GM23338 (cell line): ENCODE results near the gene SYT9. TPM values are rescaled to one million over a fixed set of nuclear protein-coding genes. Genes with fewer than 3 reads are reported as not detected.

Experiments
- ATAC-seq: fragments of 200-7000 bp; cut with Tn5 transposase; 3 replicates; pipeline ENCODE4 v1.9.1; 2020
- DNase-seq: peaks from one replicate; pipeline ENCODE4 v3.0.0-alpha.2; 2015; ENCODE audit warnings: low spot score
- H2AFZ ChIP-seq: fragments of 200-600 bp; sonication (generic); 2 replicates; pipeline ENCODE4 v1.8.0; 2016; ENCODE audit warnings: antibody characterized with exemption, mild to moderate bottlenecking, moderate library complexity
- H3F3A ChIP-seq: fragments of 200-600 bp; sonication (generic); replicated peaks from 2 replicates; pipeline ENCODE4 v1.8.0; 2017; ENCODE audit warnings: antibody characterized with exemption, mixed run types, low read depth
- H3K27ac ChIP-seq: fragments of 200-600 bp; sonication (generic); 2 replicates; pipeline ENCODE4 v1.6.1; 2016; ENCODE audit warnings: low read depth
- H3K27me3 ChIP-seq: fragments of 200-600 bp; sonication (generic); 2 replicates; pipeline ENCODE4 v1.8.0; 2016; ENCODE audit warnings: mild to moderate bottlenecking, mixed run types, moderate library complexity; ENCODE audit not compliant: insufficient read depth
- H3K36me3 ChIP-seq: fragments of 200-600 bp; sonication (generic); 2 replicates; pipeline ENCODE4 v1.8.0; 2016; ENCODE audit warnings: mild to moderate bottlenecking; ENCODE audit not compliant: insufficient read depth
- H3K4me1 ChIP-seq: fragments of 200-600 bp; sonication (generic); 2 replicates; pipeline ENCODE4 v1.8.0; 2016; ENCODE audit warnings: mild to moderate bottlenecking, moderate library complexity; ENCODE audit not compliant: insufficient read depth
- H3K4me2 ChIP-seq: fragments of 200-600 bp; sonication (generic); 2 replicates; pipeline ENCODE4 v1.7.1; 2017; ENCODE audit warnings: mixed run types
- H3K4me3 ChIP-seq: fragments of 200-600 bp; sonication (generic); 2 replicates; pipeline ENCODE4 v1.6.1; 2016; ENCODE audit warnings: mixed run types
- H3K79me2 ChIP-seq: fragments of 200-600 bp; sonication (generic); replicated peaks from 2 replicates; pipeline ENCODE4 v1.8.0; 2017; ENCODE audit warnings: mild to moderate bottlenecking; ENCODE audit not compliant: insufficient read depth
- H3K9me2 ChIP-seq: fragments of 200-600 bp; sonication (generic); 2 replicates; pipeline ENCODE4 v1.8.0; 2017; ENCODE audit not compliant: insufficient read depth
- H4K20me1 ChIP-seq: fragments of 200-600 bp; sonication (generic); replicated peaks from 2 replicates; pipeline ENCODE4 v1.8.0; 2017; ENCODE audit warnings: mild to moderate bottlenecking; ENCODE audit not compliant: insufficient read depth
- H3K27ac Mint-ChIP-seq: 2 replicates; pipeline ENCODE4 v1.8.0; 2020; ENCODE audit warnings: inconsistent platforms, mild to moderate bottlenecking, moderate library complexity, mixed read lengths
- H3K27me3 Mint-ChIP-seq: 3 replicates; pipeline ENCODE4 v1.8.0; 2022; ENCODE audit warnings: low read depth, mild to moderate bottlenecking, moderate library complexity, mixed read lengths, inconsistent platforms; ENCODE audit not compliant: insufficient read depth, poor library complexity
- H3K36me3 Mint-ChIP-seq: 3 replicates; pipeline ENCODE4 v1.8.0; 2021; ENCODE audit warnings: low read depth, mild to moderate bottlenecking, inconsistent platforms, moderate library complexity, mixed read lengths
- H3K4me1 Mint-ChIP-seq: 3 replicates; pipeline ENCODE4 v1.8.0; 2020; ENCODE audit warnings: mild to moderate bottlenecking, inconsistent platforms, mixed read lengths
- H3K4me3 Mint-ChIP-seq: 3 replicates; pipeline ENCODE4 v1.8.0; 2021; ENCODE audit warnings: moderate library complexity, mild to moderate bottlenecking, inconsistent platforms, mixed read lengths
- H3K9me3 Mint-ChIP-seq: 3 replicates; pipeline ENCODE4 v1.8.0; 2020; ENCODE audit warnings: moderate library complexity, mild to moderate bottlenecking, inconsistent platforms, mixed read lengths
- CREB1 ChIP-seq: fragments of 250-450 bp; sonication (Bioruptor Pico); IDR thresholded peaks from 2 replicates; pipeline ENCODE4 v1.5.0; 2020; ENCODE audit warnings: low read depth, mild to moderate bottlenecking, moderate library complexity
- EZH2 ChIP-seq: fragments of 200-600 bp; sonication (generic); IDR thresholded peaks from one replicate; pipeline ENCODE4 v1.8.0; 2017; ENCODE audit warnings: antibody characterized with exemption, mild to moderate bottlenecking, low read depth; ENCODE audit not compliant: unreplicated experiment
- EZH2phosphoT487 ChIP-seq: fragments of 200-600 bp; sonication (generic); IDR thresholded peaks from one replicate; pipeline ENCODE4 v1.8.1; 2018; ENCODE audit warnings: antibody characterized with exemption; ENCODE audit not compliant: unreplicated experiment
- JUNB ChIP-seq: IDR thresholded peaks from one replicate; pipeline ENCODE4 v1.6.1; 2016; ENCODE audit warnings: antibody characterized with exemption; ENCODE audit not compliant: unreplicated experiment
- NANOG ChIP-seq: IDR thresholded peaks from 2 replicates; pipeline ENCODE4 v1.6.1; 2016; ENCODE audit warnings: antibody characterized with exemption, borderline replicate concordance
- POLR2AphosphoS5 ChIP-seq: IDR thresholded peaks from 2 replicates; pipeline ENCODE4 v1.6.1; 2016; ENCODE audit warnings: antibody characterized with exemption, low read depth
- STAT1 ChIP-seq: IDR thresholded peaks from one replicate; pipeline ENCODE4 v1.6.1; 2016; ENCODE audit warnings: antibody characterized with exemption; ENCODE audit not compliant: unreplicated experiment
- polyA plus RNA-seq: library from polyadenylated mRNA; unstranded; fragments of >200 nt; fragmentation: Nextera tagmentation; extraction: Ambion mirVana; gene quantifications from 2 replicates; pipeline ENCODE4 v1.2.1, GENCODE V29; 2016
- total RNA-seq: library from RNA; depleted of rRNA; stranded (reverse); fragments of >200 nt; shearing (Covaris generic); gene quantifications from 2 replicates; pipeline ENCODE4 v1.2.3, GENCODE V29; 2014
- TF ChIP-seq, protein P1 (sequence below): IDR thresholded peaks from one replicate; pipeline ENCODE4 v1.6.1; 2018; ENCODE audit warnings: antibody characterized with exemption; ENCODE audit not compliant: unreplicated experiment
- TF ChIP-seq, protein P2 (sequence below), 2 experiments: fragments of 200-600 bp in 1 of 2; sonication (generic) in 1 of 2; conservative IDR thresholded peaks; 2 replicates each; pipeline versions ENCODE4 v1.5.1 to v1.6.1; 2016 to 2017; ENCODE audit warnings: antibody characterized with exemption in 2 of 2, low read depth in 2 of 2, mild to moderate bottlenecking in 2 of 2, moderate library complexity in 1 of 2
- TF ChIP-seq, protein P3 (sequence below): fragments of 250-450 bp; sonication (Bioruptor Pico); IDR thresholded peaks from 2 replicates; pipeline ENCODE4 v1.5.0; 2020; ENCODE audit warnings: mild to moderate bottlenecking, moderate library complexity

The SYT9 gene
- total and polyA plus RNA-seq, 2 experiments from 2014 or later: 0.91 to 2.4 TPM

DNA sequence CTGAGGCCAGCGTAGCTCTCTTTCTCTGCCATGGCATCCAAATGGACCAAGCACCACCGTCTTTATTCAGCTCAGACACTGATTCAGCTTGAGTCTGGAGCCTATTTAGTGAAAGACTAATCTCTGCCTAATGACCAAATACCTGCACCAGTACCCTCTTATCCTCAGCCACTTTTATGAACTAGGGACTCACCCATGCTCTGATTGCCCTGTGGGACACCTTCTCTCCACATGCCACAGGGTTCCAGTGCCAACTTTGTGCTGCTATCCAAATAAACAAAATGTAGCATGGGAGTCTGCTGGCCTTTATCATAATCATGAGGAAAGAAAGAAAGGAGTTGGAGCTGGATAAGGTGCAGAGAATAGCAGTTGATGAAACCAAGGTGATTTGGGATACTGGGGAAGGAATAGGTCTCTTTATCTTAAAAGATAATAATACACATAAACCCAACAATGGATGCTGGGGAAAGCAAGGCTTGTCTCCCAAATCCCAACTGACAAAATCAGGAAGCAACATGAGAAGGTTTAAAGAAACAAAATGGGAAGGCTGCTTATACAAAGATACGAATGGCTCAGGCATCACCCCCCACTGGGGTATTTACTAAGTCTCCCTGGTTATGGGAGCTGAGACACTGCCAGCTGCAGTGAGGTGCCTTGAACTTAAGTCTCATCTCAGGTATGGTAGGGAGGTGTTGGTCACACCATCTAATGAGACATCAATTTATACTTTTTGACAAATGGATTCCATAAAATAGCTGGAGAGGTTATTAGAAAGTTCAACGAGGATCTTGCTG, 63.3 kb downstream of the SYT9 start:
- no peaks in the 10 kb centered on the region for H3K9me2 ChIP-seq
- no peak overlapping the region for H3K4me3 Mint-ChIP-seq
- H3K27ac ChIP-seq: no peak overlapping the region
- H3K27me3 ChIP-seq: no peaks in the 10 kb centered on the region
- TF ChIP-seq POLR2AphosphoS5 (no peak), EZH2phosphoT487 (no peak), NANOG (no peak), JUNB (no peak), CREB1 (CRISPR knock-in tag) (no peak), STAT1 (no peak), EZH2 (no peak)
- TF ChIP-seq, protein P1, sequence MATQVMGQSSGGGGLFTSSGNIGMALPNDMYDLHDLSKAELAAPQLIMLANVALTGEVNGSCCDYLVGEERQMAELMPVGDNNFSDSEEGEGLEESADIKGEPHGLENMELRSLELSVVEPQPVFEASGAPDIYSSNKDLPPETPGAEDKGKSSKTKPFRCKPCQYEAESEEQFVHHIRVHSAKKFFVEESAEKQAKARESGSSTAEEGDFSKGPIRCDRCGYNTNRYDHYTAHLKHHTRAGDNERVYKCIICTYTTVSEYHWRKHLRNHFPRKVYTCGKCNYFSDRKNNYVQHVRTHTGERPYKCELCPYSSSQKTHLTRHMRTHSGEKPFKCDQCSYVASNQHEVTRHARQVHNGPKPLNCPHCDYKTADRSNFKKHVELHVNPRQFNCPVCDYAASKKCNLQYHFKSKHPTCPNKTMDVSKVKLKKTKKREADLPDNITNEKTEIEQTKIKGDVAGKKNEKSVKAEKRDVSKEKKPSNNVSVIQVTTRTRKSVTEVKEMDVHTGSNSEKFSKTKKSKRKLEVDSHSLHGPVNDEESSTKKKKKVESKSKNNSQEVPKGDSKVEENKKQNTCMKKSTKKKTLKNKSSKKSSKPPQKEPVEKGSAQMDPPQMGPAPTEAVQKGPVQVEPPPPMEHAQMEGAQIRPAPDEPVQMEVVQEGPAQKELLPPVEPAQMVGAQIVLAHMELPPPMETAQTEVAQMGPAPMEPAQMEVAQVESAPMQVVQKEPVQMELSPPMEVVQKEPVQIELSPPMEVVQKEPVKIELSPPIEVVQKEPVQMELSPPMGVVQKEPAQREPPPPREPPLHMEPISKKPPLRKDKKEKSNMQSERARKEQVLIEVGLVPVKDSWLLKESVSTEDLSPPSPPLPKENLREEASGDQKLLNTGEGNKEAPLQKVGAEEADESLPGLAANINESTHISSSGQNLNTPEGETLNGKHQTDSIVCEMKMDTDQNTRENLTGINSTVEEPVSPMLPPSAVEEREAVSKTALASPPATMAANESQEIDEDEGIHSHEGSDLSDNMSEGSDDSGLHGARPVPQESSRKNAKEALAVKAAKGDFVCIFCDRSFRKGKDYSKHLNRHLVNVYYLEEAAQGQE: no peak
- TF ChIP-seq, protein P2, sequence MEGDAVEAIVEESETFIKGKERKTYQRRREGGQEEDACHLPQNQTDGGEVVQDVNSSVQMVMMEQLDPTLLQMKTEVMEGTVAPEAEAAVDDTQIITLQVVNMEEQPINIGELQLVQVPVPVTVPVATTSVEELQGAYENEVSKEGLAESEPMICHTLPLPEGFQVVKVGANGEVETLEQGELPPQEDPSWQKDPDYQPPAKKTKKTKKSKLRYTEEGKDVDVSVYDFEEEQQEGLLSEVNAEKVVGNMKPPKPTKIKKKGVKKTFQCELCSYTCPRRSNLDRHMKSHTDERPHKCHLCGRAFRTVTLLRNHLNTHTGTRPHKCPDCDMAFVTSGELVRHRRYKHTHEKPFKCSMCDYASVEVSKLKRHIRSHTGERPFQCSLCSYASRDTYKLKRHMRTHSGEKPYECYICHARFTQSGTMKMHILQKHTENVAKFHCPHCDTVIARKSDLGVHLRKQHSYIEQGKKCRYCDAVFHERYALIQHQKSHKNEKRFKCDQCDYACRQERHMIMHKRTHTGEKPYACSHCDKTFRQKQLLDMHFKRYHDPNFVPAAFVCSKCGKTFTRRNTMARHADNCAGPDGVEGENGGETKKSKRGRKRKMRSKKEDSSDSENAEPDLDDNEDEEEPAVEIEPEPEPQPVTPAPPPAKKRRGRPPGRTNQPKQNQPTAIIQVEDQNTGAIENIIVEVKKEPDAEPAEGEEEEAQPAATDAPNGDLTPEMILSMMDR (conservative IDR thresholded peaks at IDR 0.05; ENCODE audit: low read depth in 2 of 2): no peak
- H3F3A ChIP-seq: no peaks in the 10 kb centered on the region
- H3K4me2 ChIP-seq: peak overlapping the region; percentile 30; the same call in 1 of the 2 replicates
- peaks cover 10% of the 10 kb centered on the region for H3K4me1 ChIP-seq
- no peaks in the 10 kb centered on the region for H3K36me3 ChIP-seq
- peak; percentile 30 for DNase-seq
- peak; percentile 49; the same call in 2 of the 3 replicates for ATAC-seq
- no peak overlapping the region for H2AFZ ChIP-seq
- H3K27me3 Mint-ChIP-seq: no peaks in the 10 kb centered on the region
- H3K27ac Mint-ChIP-seq: no peak overlapping the region
- no peaks in the 10 kb centered on the region for H4K20me1 ChIP-seq
- H3K4me3 ChIP-seq: no peak overlapping the region
- no peaks in the 10 kb centered on the region for H3K9me3 Mint-ChIP-seq
- peaks cover 20% of the 10 kb centered on the region for H3K4me1 Mint-ChIP-seq
- H3K79me2 ChIP-seq: no peaks in the 10 kb centered on the region
- no peaks in the 10 kb centered on the region; the same call in 2 of the 3 replicates for H3K36me3 Mint-ChIP-seq

DNA sequence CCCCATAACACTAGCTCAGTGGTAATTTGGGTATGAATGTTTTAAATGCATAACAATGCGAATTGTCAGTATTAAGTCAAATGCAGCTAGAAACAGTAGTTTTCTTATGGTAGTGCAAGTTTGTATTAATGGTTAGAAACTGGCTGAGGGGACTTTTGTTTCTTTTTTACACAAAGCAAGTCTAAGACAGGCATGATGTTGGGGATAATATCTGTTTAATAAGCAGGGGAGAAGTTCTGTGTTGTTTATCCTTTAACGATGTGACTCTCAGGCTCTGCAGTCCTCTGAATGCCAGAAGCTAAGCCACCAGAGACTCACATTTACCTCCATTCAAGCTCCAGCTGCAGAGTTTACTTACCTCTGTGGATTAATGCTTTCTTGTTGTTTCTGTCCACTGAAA, 67.8 kb downstream of the SYT9 start:
- Histone ChIP-seq H3F3A (no peaks in the 10 kb centered on the region), H3K4me1 (peaks cover 10% of the 10 kb centered on the region), H3K4me2 (no peak overlapping the region), H3K9me2 (no peaks in the 10 kb centered on the region), H4K20me1 (no peaks in the 10 kb centered on the region), H3K27me3 (no peaks in the 10 kb centered on the region), H3K27ac (no peak overlapping the region), H3K79me2 (no peaks in the 10 kb centered on the region), H3K4me3 (no peak overlapping the region), H2AFZ (no peak overlapping the region), H3K36me3 (no peaks in the 10 kb centered on the region)
- Mint-ChIP-seq H3K27ac (peak overlapping the region; percentile 24), H3K9me3 (no peaks in the 10 kb centered on the region), H3K27me3 (no peaks in the 10 kb centered on the region), H3K4me1 (peaks cover 19% of the 10 kb centered on the region), H3K4me3 (no peak overlapping the region), H3K36me3 (no peaks in the 10 kb centered on the region; the same call in 2 of the 3 replicates)
- ATAC-seq (no peak), DNase-seq (no peak)
- no peak for TF ChIP-seq POLR2AphosphoS5
- TF ChIP-seq, protein P3, sequence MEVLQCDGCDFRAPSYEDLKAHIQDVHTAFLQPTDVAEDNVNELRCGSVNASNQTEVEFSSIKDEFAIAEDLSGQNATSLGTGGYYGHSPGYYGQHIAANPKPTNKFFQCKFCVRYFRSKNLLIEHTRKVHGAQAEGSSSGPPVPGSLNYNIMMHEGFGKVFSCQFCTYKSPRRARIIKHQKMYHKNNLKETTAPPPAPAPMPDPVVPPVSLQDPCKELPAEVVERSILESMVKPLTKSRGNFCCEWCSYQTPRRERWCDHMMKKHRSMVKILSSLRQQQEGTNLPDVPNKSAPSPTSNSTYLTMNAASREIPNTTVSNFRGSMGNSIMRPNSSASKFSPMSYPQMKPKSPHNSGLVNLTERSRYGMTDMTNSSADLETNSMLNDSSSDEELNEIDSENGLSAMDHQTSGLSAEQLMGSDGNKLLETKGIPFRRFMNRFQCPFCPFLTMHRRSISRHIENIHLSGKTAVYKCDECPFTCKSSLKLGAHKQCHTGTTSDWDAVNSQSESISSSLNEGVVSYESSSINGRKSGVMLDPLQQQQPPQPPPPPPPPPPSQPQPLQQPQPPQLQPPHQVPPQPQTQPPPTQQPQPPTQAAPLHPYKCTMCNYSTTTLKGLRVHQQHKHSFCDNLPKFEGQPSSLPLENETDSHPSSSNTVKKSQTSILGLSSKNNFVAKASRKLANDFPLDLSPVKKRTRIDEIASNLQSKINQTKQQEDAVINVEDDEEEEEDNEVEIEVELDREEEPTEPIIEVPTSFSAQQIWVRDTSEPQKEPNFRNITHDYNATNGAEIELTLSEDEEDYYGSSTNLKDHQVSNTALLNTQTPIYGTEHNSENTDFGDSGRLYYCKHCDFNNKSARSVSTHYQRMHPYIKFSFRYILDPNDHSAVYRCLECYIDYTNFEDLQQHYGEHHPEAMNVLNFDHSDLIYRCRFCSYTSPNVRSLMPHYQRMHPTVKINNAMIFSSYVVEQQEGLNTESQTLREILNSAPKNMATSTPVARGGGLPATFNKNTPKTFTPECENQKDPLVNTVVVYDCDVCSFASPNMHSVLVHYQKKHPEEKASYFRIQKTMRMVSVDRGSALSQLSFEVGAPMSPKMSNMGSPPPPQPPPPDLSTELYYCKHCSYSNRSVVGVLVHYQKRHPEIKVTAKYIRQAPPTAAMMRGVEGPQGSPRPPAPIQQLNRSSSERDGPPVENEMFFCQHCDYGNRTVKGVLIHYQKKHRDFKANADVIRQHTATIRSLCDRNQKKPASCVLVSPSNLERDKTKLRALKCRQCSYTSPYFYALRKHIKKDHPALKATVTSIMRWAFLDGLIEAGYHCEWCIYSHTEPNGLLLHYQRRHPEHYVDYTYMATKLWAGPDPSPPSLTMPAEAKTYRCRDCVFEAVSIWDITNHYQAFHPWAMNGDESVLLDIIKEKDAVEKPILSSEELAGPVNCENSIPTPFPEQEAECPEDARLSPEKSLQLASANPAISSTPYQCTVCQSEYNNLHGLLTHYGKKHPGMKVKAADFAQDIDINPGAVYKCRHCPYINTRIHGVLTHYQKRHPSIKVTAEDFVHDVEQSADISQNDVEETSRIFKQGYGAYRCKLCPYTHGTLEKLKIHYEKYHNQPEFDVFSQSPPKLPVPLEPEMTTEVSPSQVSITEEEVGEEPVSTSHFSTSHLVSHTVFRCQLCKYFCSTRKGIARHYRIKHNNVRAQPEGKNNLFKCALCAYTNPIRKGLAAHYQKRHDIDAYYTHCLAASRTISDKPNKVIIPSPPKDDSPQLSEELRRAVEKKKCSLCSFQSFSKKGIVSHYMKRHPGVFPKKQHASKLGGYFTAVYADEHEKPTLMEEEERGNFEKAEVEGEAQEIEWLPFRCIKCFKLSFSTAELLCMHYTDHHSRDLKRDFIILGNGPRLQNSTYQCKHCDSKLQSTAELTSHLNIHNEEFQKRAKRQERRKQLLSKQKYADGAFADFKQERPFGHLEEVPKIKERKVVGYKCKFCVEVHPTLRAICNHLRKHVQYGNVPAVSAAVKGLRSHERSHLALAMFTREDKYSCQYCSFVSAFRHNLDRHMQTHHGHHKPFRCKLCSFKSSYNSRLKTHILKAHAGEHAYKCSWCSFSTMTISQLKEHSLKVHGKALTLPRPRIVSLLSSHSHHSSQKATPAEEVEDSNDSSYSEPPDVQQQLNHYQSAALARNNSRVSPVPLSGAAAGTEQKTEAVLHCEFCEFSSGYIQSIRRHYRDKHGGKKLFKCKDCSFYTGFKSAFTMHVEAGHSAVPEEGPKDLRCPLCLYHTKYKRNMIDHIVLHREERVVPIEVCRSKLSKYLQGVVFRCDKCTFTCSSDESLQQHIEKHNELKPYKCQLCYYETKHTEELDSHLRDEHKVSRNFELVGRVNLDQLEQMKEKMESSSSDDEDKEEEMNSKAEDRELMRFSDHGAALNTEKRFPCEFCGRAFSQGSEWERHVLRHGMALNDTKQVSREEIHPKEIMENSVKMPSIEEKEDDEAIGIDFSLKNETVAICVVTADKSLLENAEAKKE (CRISPR knock-in tag): no peak
- no peak for TF ChIP-seq EZH2
- no peak for TF ChIP-seq JUNB
